Common myeloid progenitor, CD34-positive (primary cell): Measurements from ENCODE around the gene CRAMP1.

Experiments
- CTCF ChIA-PET: fragments of 350-600 bp; sonication (Branson Sonifier 250); formaldehyde crosslinking; loops from one replicate; lab custom pipeline; 2021; ENCODE audit warnings: antibody characterized with exemption; lab: Charles Lee
- POLR2A ChIA-PET: fragments of 350-600 bp; sonication (Branson Sonifier 250); formaldehyde crosslinking; loops from one replicate; lab custom pipeline; 2021; ENCODE audit warnings: antibody characterized with exemption; lab: Charles Lee
- DNase-seq, 3 donors: peaks; one replicate each; pipeline versions ENCODE4 v3.0.0 to v3.0.0-alpha.2; 2013
- H3K27ac ChIP-seq, 2 experiments: 1 replicate in 1 of 2; 2 replicates in 1 of 2; pipeline ENCODE4 v1.7.0; 2013; ENCODE audit warnings: inconsistent platforms in 2 of 2, low read length in 2 of 2, mild to moderate bottlenecking in 2 of 2, low read depth in 1 of 2, moderate library complexity in 1 of 2; ENCODE audit not compliant: severe bottlenecking in 2 of 2, insufficient read depth in 1 of 2, poor library complexity in 1 of 2
- H3K27me3 ChIP-seq, 5 experiments: replicated peaks in 2 of 5; 1 replicate in 3 of 5; 2 replicates in 2 of 5; pipeline versions ENCODE4 v1.6.1 to v1.7.0; 2013; ENCODE audit warnings: low read length in 4 of 5, mild to moderate bottlenecking in 2 of 5, moderate library complexity in 2 of 5, inconsistent platforms in 1 of 5; ENCODE audit not compliant: insufficient read depth in 5 of 5, control insufficient read depth in 4 of 5
- H3K36me3 ChIP-seq, 4 experiments: 1 replicate in 2 of 4; 2 replicates in 2 of 4; pipeline versions ENCODE4 v1.6.1 to v1.7.0; 2013; ENCODE audit warnings: low read length in 3 of 4, control low read depth in 1 of 4, mild to moderate bottlenecking in 1 of 4; ENCODE audit not compliant: control insufficient read depth in 4 of 4, insufficient read depth in 4 of 4
- H3K4me1 ChIP-seq, 4 experiments: 1 replicate in 3 of 4; 2 replicates in 1 of 4; pipeline versions ENCODE4 v1.6.1 to v1.7.1; 2013; ENCODE audit warnings: low read length in 3 of 4, mild to moderate bottlenecking in 3 of 4, control low read depth in 1 of 4, inconsistent platforms in 1 of 4, moderate library complexity in 1 of 4; ENCODE audit not compliant: control insufficient read depth in 4 of 4, insufficient read depth in 4 of 4; ENCODE audit errors: control extremely low read depth in 1 of 4
- H3K4me3 ChIP-seq, 7 experiments: 1 replicate in 4 of 7; 2 replicates in 3 of 7; pipeline versions ENCODE4 v1.5.1 to v1.7.0; 2013; ENCODE audit warnings: mild to moderate bottlenecking in 7 of 7, low read length in 6 of 7, moderate library complexity in 6 of 7, inconsistent platforms in 2 of 7, low read depth in 2 of 7, control low read depth in 1 of 7; ENCODE audit not compliant: insufficient read depth in 4 of 7, control insufficient read depth in 1 of 7; ENCODE audit errors: extremely low read depth in 1 of 7
- H3K9me3 ChIP-seq, 5 experiments: 1 replicate in 4 of 5; 2 replicates in 1 of 5; pipeline versions ENCODE4 v1.6.1 to v1.7.1; 2013; ENCODE audit warnings: low read length in 4 of 5, mild to moderate bottlenecking in 2 of 5, inconsistent platforms in 1 of 5, low read depth in 1 of 5, moderate library complexity in 1 of 5; ENCODE audit not compliant: control insufficient read depth in 4 of 5, insufficient read depth in 2 of 5; ENCODE audit errors: control extremely low read depth in 1 of 5
- WGBS: methylation state at CpG from one replicate; pipeline ENCODE4 v1.1.5; 2013; ENCODE audit not compliant: insufficient coverage; 5-methylcytosine and 5-hydroxymethylcytosine counted together

Gene CRAMP1

GRCh38 chr16:1643521-1643920 lies 31.4 kb downstream of the CRAMP1 start:
- ChIA-PET POLR2A (interaction anchor here (0.6 kb wide), 1 partner anchor 22 kb away, joined by 3 read pairs; no protein-coding TSS in a partner anchor), CTCF (interaction anchor here (1.3 to 1.7 kb wide), 2 partner anchors 11 to 25 kb away, joined by 4 read pairs; no protein-coding TSS in a partner anchor)
- H3K4me3 ChIP-seq: no peak overlapping the region
- no peak overlapping the region for H3K27ac ChIP-seq
- WGBS: 99% methylated on average over 11 of the region's 12 CpGs
- H3K36me3 ChIP-seq: peaks cover 3 to 74% (median 53%) of the 10 kb centered on the region in 4 experiments
- H3K27me3 ChIP-seq: no peaks in the 10 kb centered on the region
- H3K4me1 ChIP-seq: peaks cover 10 to 48% (median 36%) of the 10 kb centered on the region in 4 experiments
- no peaks in the 10 kb centered on the region for H3K9me3 ChIP-seq
- DNase-seq: no peak

GRCh38 chr16:1645914-1646525 lies 33.9 kb downstream of the CRAMP1 start:
- DNase-seq: peak; percentile 54 to 89 (median 83)
- Histone ChIP-seq H3K4me1 (peaks cover 10 to 49% (median 39%) of the 10 kb centered on the region in 4 experiments), H3K36me3 (peaks cover 5 to 59% (median 32%) of the 10 kb centered on the region in 4 experiments), H3K9me3 (no peaks in the 10 kb centered on the region), H3K27me3 (no peaks in the 10 kb centered on the region), H3K4me3 (peak overlapping the region in 2 of 7 experiments; percentile 35 to 40), H3K27ac (peak overlapping the region; percentile 70 to 83)
- POLR2A ChIA-PET: no interaction called here
- CTCF ChIA-PET: interaction anchor here (0.6 to 1.5 kb wide), 2 partner anchors 9 to 133 kb away, joined by 3 read pairs; no protein-coding TSS in a partner anchor
- 39% methylated on average over 8 of the region's 13 CpGs for WGBS

DNA sequence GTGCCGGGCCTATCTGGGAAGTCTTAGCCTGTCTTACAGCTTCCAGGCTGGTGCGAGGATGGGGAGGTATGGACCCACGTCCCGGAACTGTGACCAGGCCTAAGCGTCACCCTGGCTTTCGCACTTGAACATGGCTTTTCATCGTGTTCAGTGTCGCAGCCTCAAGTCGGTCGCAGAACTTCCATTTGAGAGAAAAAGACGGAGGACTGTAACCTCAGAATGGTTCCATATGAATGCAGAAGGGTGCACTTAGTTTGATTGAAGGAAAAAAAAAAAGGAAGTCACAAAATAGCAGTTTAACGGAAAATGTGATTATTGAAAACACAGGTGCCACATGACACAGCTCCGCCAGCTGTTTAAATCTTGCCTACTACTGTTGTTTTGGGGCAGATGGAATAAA lies 35.7 kb downstream of the CRAMP1 start:
- peaks cover 10 to 49% (median 39%) of the 10 kb centered on the region in 4 experiments for H3K4me1 ChIP-seq
- no peaks in the 10 kb centered on the region for H3K27me3 ChIP-seq
- CTCF ChIA-PET: interaction anchor here (0.9 to 1.6 kb wide), 2 partner anchors 31 to 52 kb away, joined by 3 read pairs; no protein-coding TSS in a partner anchor
- H3K4me3 ChIP-seq: peak overlapping the region in 1 of 7 experiments; percentile 3
- WGBS: 20% methylated on average over 13 of the region's 13 CpGs
- H3K27ac ChIP-seq: peak overlapping the region; percentile 70 to 83
- no peaks in the 10 kb centered on the region for H3K9me3 ChIP-seq
- POLR2A ChIA-PET: no interaction called here
- peaks cover 12 to 56% (median 33%) of the 10 kb centered on the region in 4 experiments for H3K36me3 ChIP-seq
- peak; percentile 44 to 90 (median 81) for DNase-seq

- peaks cover 10 to 57% (median 28%) of the 10 kb centered on the region in 4 experiments for H3K36me3 ChIP-seq
- POLR2A ChIA-PET: no interaction called here
- no peaks in the 10 kb centered on the region for H3K27me3 ChIP-seq
- H3K27ac ChIP-seq: no peak overlapping the region
- 100% methylated on average over 1 of the region's 4 CpGs for WGBS
- peaks cover 10 to 45% (median 38%) of the 10 kb centered on the region in 4 experiments for H3K4me1 ChIP-seq
- H3K4me3 ChIP-seq: no peak overlapping the region
- CTCF ChIA-PET: interaction anchor here (1.4 kb wide), 1 partner anchor 17 kb away, joined by 4 read pairs; no protein-coding TSS in a partner anchor
- DNase-seq: no peak
- no peaks in the 10 kb centered on the region for H3K9me3 ChIP-seq
Observed at GRCh38 chr16:1650131-1650530, 38.0 kb downstream of the CRAMP1 start.

GRCh38 chr16:1651094-1651973 lies 39.2 kb downstream of the CRAMP1 start:
- peaks cover 10 to 59% (median 36%) of the 10 kb centered on the region in 4 experiments for H3K36me3 ChIP-seq
- POLR2A ChIA-PET: no interaction called here
- 94% methylated on average over 12 of the region's 12 CpGs for WGBS

DNA sequence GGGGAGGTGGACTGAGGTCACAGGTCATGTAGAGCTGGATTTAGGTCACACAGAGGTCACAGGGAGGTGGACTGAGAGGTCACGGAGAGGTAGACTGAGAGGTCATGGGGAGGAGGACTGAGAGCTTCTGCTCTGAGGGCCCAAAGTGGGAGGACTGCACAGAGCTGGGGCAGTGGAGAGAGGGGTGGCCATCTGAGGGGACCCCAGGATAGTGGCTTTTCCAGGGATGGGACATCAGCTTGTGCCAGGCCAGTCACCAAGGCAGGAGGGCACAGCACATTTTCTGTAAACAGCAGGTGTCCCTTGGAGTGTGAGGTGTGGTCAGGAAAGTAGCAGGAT lies 39.8 kb downstream of the CRAMP1 start:
- no peaks in the 10 kb centered on the region for H3K9me3 ChIP-seq
- DNase-seq: peak in 1 of 3 donors; percentile 42
- POLR2A ChIA-PET: no interaction called here
- CTCF ChIA-PET: interaction anchor here (1.0 kb wide), 1 partner anchor 14 kb away, joined by 4 read pairs; no protein-coding TSS in a partner anchor
- H3K36me3 ChIP-seq: peaks cover 10 to 59% (median 40%) of the 10 kb centered on the region in 4 experiments
- H3K4me3 ChIP-seq: no peak overlapping the region
- peaks cover under 1 to 28% (median 21%) of the 10 kb centered on the region in 4 experiments for H3K4me1 ChIP-seq
- no peaks in the 10 kb centered on the region for H3K27me3 ChIP-seq
- H3K27ac ChIP-seq: no peak overlapping the region
- WGBS: 92% methylated on average over 1 of the region's 1 CpG

More at GRCh38 chr16:1651094-1651973, 39.2 kb downstream of the CRAMP1 start:
- H3K27me3 ChIP-seq: no peaks in the 10 kb centered on the region
- no peak overlapping the region for H3K4me3 ChIP-seq
- peak in 2 of 3 donors; percentile 55 to 63 for DNase-seq
- CTCF ChIA-PET: no interaction called here
- peaks cover 7 to 34% (median 27%) of the 10 kb centered on the region in 4 experiments for H3K4me1 ChIP-seq
- H3K9me3 ChIP-seq: no peaks in the 10 kb centered on the region
- no peak overlapping the region for H3K27ac ChIP-seq
